ENCODE results near the gene TCHP.

TCHP gene

DNA sequence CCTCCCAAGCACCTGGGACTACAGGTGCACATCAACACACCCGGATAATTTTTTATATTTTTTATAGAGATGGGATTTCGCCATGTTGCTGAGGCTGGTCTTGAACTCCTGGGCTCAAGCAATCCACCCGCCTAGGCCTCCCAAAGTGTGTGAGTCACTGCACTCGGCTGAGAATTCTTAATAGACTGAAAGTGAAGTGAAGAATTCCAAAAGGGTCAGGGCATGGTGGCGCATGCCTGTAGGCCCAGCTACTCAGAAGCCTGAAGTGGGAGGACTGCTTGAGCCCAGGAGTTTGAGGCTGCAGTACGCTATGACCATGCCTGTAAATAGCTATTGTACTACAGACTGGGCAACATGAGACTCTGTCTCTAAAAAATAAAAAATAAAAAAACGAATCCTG, 43.7 kb downstream of the TCHP start:
- no peaks in the 10 kb centered on the region for H3K9me3 ChIP-seq (ENCODE audit: insufficient read depth, low read length)
- no peak overlapping the region for H3K4me3 ChIP-seq (ENCODE audit: insufficient read depth, low read length, poor library complexity, severe bottlenecking)
- H3K4me2 ChIP-seq (ENCODE audit: low read depth, low read length, poor library complexity, severe bottlenecking) = no peak overlapping the region
- no peaks in the 10 kb centered on the region for H3K79me2 ChIP-seq (ENCODE audit: insufficient read depth, low read length)
- H3K27ac ChIP-seq (ENCODE audit: low read depth, low read length) = no peak overlapping the region
- no peaks in the 10 kb centered on the region for H3F3A ChIP-seq (ENCODE audit: insufficient read depth)
- peaks cover 11% of the 10 kb centered on the region; the same call in 1 of the 2 replicates for H3K36me3 ChIP-seq (ENCODE audit: low read length)
- H3K27me3 ChIP-seq (ENCODE audit: low read length) = no peaks in the 10 kb centered on the region
- TF ChIP-seq, protein P1, sequence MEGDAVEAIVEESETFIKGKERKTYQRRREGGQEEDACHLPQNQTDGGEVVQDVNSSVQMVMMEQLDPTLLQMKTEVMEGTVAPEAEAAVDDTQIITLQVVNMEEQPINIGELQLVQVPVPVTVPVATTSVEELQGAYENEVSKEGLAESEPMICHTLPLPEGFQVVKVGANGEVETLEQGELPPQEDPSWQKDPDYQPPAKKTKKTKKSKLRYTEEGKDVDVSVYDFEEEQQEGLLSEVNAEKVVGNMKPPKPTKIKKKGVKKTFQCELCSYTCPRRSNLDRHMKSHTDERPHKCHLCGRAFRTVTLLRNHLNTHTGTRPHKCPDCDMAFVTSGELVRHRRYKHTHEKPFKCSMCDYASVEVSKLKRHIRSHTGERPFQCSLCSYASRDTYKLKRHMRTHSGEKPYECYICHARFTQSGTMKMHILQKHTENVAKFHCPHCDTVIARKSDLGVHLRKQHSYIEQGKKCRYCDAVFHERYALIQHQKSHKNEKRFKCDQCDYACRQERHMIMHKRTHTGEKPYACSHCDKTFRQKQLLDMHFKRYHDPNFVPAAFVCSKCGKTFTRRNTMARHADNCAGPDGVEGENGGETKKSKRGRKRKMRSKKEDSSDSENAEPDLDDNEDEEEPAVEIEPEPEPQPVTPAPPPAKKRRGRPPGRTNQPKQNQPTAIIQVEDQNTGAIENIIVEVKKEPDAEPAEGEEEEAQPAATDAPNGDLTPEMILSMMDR (IDR thresholded peaks at IDR 0.05; ENCODE audit: insufficient read depth, low read length, poor library complexity, severe bottlenecking) = no peak
- TF ChIP-seq EZH2phosphoT487 (conservative IDR thresholded peaks at IDR 0.05; ENCODE audit: low read length) = no peak
- H2AFZ ChIP-seq (ENCODE audit: low read depth, low read length, severe bottlenecking) = no peak overlapping the region
- no peak overlapping the region for H3K9ac ChIP-seq (ENCODE audit: low read length)
- H3K9me2 ChIP-seq (replicated peaks; ENCODE audit: insufficient read depth, low read length) = no peaks in the 10 kb centered on the region
- H4K20me1 ChIP-seq (ENCODE audit: low read depth, low read length) = no peaks in the 10 kb centered on the region

DNA sequence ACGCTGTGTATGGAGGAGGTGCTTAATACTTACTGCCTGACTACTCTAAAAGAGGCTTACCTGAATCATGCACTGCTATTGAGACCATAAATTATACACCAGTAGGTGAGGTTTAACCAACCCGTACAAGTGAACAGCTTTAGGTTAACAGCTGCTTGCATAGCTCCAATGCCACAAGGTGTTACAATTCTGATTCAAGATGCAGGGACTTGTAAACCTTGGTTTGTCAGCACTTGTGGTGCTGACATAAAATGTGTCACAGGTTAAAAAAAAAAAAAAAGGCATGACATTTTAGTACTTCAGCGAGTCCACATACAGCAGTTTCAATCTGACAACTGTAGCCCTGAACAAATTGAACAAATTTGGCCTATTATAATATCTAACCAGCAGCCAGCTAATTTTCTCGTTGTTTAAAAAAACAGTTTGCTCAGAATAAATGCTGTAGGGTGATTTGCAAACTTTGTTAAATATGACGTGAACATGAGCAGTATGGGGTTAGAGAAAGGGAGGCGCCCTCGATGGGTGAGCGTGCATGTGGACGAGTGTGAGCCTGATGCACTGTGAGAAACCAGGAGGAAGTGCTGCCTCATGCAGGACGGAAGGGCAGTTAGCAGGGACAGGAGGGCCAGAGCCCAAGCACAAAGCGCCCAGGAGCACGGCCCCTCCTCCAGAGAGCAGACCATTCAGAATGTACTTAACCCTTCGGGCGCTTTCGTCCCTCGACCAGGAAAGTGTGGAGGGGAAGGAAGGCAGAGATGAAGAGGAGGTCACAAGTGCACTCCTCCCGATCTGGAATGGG, 44.7 kb downstream of the TCHP start:
- H3K79me2 ChIP-seq (ENCODE audit: insufficient read depth, low read length) = no peaks in the 10 kb centered on the region
- no peak overlapping the region for H3K4me2 ChIP-seq (ENCODE audit: low read depth, low read length, poor library complexity, severe bottlenecking)
- H3K9me2 ChIP-seq (replicated peaks; ENCODE audit: insufficient read depth, low read length) = no peaks in the 10 kb centered on the region
- H3K9ac ChIP-seq (ENCODE audit: low read length) = no peak overlapping the region
- no peaks in the 10 kb centered on the region for H3K27me3 ChIP-seq (ENCODE audit: low read length)
- peaks cover 17% of the 10 kb centered on the region; the same call in 1 of the 2 replicates for H3K36me3 ChIP-seq (ENCODE audit: low read length)
- no peak overlapping the region for H2AFZ ChIP-seq (ENCODE audit: low read depth, low read length, severe bottlenecking)
- TF ChIP-seq, protein P1 (IDR thresholded peaks at IDR 0.05; ENCODE audit: insufficient read depth, low read length, poor library complexity, severe bottlenecking) = no peak
- H4K20me1 ChIP-seq (ENCODE audit: low read depth, low read length) = no peaks in the 10 kb centered on the region
- H3F3A ChIP-seq (ENCODE audit: insufficient read depth) = no peaks in the 10 kb centered on the region
- H3K4me3 ChIP-seq (ENCODE audit: insufficient read depth, low read length, poor library complexity, severe bottlenecking) = no peak overlapping the region
- H3K9me3 ChIP-seq (ENCODE audit: insufficient read depth, low read length) = no peaks in the 10 kb centered on the region
- H3K27ac ChIP-seq (ENCODE audit: low read depth, low read length) = no peak overlapping the region

DNA sequence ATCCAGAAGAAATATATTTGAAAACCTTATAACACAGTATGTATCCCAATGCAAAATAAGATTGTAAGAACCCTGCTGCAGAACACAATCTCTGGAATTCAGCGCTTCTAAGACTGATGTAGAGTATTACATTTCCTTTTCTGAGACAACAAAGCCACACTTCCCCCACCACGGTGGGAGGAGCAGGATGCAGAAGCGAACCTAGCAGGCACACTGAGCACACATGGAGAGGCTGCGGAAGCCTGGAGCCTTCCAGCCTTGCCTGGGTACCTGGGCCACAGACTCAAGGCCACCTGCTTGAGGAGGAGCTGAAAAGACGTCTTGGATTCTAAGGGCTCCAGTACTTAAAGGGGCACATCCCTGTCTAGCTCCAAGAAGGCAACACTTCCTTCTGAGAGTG, 46.4 kb downstream of the TCHP start:
- Histone ChIP-seq H3K9ac (ENCODE audit: low read length) (no peak overlapping the region), H3K36me3 (ENCODE audit: low read length) (peaks cover 33% of the 10 kb centered on the region)

More for the DNA sequence above, 46.4 kb downstream of the TCHP start:
- H3K4me2 ChIP-seq (ENCODE audit: low read depth, low read length, poor library complexity, severe bottlenecking) = no peak overlapping the region
- no peak overlapping the region for H3K27ac ChIP-seq (ENCODE audit: low read depth, low read length)
- no peak overlapping the region for H3K4me3 ChIP-seq (ENCODE audit: insufficient read depth, low read length, poor library complexity, severe bottlenecking)
- no peaks in the 10 kb centered on the region for H3K27me3 ChIP-seq (ENCODE audit: low read length)
- no peak overlapping the region for H2AFZ ChIP-seq (ENCODE audit: low read depth, low read length, severe bottlenecking)
- no peaks in the 10 kb centered on the region for H3K79me2 ChIP-seq (ENCODE audit: insufficient read depth, low read length)
- no peak for TF ChIP-seq EZH2phosphoT487 (conservative IDR thresholded peaks at IDR 0.05; ENCODE audit: low read length)
- TF ChIP-seq, protein P1 (IDR thresholded peaks at IDR 0.05; ENCODE audit: insufficient read depth, low read length, poor library complexity, severe bottlenecking) = no peak
- no peaks in the 10 kb centered on the region; the same call in 1 of the 2 replicates for H3F3A ChIP-seq (ENCODE audit: insufficient read depth)
- no peaks in the 10 kb centered on the region for H3K9me3 ChIP-seq (ENCODE audit: insufficient read depth, low read length)
- H4K20me1 ChIP-seq (ENCODE audit: low read depth, low read length) = no peaks in the 10 kb centered on the region
- H3K9me2 ChIP-seq (replicated peaks; ENCODE audit: insufficient read depth, low read length) = no peaks in the 10 kb centered on the region
